Measurements from ENCODE around the gene PRELID3B.

The PRELID3B gene

DNA sequence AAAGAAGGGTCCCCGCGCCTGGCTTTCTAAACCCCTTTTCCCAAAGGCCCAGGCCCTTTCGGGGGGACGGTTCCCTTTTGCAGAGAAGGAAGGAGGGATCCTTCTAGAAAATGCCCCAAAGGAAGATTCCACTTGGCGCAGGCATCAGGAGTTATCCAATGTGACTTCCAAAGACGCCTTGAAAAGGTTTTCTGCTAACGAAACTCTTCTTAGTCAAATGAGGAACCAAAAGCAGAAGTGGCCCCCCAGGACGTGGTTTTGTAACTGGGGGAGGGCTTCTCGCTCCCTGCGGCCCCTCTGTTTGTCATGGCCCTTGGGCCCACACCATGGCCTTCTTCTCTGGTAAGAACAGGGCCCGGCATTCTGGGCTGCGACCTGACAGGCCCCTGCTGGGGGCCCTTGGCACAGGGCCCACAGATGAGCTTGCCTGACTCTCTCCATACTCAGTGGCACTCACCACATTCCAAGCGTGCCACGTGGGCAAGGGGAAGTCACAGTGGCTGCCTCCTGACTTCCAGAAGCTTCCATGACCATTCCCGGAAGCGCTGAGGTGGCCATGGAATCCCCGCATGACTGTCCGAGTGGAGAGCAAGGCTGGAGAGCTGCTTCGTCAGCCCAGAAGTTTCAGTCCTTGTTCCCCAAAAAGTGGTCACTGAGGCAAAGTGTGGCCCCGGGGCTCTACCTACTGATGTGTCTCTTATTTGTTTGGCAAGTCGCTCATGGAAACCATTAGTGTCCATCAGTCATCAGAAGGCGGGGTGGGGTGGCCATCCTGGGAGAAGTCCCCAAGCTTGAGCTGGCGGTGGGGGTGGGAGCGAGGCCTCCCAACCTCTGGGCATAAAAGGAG, 34.7 kb downstream of the PRELID3B start:
- no peak for DNase-seq

DNA sequence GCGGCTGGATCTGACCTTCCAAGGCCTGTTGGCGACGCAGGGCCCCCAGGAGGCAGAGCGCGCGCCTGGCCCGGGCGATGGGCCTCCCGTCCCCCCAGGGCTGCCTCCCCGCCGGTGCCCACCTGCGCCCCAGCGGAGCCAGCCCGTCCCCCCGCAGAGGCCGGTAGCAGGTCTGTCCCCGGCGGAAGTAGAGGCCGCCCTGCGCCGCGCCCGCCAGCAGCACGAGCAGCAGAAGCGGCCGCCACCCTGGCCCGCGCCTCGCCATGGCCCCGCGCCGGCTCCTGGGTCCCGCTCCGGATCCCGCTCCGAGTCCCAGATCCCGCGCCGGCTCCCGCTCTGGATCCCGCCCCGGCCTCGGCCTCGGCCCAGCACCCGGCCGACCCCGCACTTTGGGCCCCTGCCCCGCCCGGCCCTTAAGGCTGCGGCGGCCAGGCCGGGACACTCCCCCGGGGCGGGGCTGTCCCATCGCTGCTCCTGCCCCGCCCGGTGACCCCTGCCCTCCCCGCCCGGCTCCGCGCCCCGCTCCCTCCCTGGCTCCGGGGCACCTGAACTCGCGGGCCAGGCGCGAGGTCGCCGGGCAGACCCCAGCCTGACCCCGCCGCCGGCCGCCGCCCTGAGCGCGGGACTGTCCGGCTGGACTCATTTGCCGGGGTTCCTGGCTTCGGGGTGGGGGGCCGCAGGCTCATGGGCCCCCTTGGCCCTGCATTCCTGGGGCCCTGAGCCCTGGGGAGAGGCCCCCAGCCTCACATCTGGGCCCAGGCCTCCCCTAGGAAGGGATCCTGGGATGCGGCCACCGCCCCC, 35.5 kb downstream of the PRELID3B start, which contains the start of gene CTSZ:
Gene CTSZ, minus strand, starts transcription at position 391 of the 801 bp plus-strand sequence. Its CDS starts 126 bp downstream, at position 265.
- DNase-seq = peak in 1 of 2 experiments; percentile 38

DNA sequence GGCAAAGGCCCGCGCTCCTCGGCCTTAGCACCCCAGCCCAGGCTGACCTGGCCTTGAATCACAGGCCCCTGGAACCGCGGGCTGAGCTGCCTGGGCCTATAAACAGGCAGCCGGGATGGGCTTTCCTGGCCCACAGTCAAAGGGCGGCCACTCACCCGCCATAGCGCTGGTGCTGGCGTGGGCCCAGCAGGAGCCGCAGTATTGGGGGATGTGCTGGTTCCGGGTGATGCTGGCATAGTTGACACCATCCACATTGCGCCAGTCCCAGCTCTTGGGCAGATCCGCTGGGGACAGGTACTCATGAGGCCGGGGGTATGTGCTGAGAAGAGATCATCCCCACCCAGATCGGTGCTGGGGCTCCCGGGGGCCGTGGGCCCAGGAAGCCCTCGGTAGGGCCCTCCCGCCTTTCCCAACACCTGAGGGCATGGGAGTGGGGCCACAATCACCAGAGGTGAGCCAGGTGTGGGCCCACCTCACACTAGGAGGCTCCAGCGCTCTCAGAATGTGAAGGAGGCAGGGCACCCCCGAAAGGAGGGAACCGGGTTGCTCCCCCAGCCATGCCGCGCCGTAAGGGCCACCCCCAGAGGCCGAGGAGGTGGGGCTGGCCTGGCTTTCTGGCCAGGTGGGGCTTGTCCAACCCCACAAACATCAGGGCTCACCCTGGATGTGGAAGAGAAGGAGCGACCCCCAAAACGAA, 36.3 kb downstream of the PRELID3B start:
- no peak for DNase-seq

DNA sequence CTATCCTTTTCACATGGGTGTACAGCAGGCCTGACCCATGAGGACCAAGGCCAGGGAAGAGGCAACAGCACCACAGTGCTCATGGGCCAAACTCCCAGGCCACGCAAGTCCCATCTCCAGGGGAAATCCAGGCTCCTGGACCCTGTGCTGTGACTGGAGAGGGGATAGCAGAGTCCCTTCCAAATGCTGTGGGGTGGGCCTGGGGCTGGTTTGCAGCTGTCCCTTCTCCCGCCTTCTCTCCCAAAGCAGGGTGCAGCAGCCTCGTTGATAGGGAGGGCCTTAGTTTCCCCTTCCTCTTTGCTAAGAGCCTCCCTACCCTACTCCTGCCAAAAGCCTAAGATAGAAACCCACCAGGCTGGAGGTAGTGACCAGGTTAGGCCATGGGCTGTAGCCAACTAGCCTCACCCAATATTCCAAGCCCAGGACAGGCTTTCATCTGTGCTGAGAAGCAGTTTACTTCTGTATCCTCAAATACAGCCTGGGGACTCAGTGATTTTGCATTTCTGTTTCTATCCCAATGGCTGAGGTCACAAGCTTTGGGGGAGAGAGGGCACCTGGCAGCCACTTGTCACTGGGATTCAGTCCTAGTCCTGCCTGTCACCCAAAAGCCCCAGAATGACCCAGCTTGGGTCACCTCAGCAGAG, 36.9 kb downstream of the PRELID3B start:
- DNase-seq = no peak

DNA sequence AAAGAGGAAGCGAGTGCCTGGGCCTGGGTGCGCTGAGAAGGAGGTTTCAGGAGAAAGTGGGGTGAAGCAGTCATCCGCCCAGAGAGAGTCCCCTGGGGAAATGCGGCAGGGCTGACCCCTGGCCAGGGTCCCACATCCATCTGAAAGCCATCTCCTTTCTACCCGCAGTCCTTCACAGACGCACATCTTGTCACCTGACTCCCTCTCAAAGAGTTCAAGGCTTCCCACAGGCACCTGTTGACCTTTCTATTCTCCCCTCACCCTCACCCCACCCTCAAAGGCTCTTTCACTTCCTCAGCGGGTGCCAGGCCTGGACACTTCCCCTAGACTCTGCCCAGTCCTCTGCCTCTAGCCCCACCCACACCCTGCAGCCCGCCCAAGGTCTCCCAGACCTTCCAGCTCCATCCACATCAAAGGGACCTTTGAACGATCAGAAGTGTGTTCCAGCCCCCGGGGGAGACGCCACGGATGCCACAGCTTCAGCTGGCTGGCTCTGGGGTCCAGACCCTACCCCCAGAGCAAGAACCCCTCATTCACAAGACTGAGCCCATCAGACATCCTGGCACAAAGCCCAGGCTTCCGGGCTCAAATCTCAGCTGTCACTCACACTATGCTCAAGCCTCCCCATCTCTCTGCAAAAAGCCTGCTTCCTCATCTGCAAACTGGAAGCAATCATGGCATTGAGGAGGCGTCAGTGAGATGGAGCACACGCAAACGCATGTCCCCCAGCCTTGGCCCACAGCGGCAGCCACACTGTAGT, 37.6 kb downstream of the PRELID3B start:
- DNase-seq = no peak

GRCh38 chr20:59004493-59004762, 38.2 kb downstream of the PRELID3B start:
- DNase-seq = no peak

DNA sequence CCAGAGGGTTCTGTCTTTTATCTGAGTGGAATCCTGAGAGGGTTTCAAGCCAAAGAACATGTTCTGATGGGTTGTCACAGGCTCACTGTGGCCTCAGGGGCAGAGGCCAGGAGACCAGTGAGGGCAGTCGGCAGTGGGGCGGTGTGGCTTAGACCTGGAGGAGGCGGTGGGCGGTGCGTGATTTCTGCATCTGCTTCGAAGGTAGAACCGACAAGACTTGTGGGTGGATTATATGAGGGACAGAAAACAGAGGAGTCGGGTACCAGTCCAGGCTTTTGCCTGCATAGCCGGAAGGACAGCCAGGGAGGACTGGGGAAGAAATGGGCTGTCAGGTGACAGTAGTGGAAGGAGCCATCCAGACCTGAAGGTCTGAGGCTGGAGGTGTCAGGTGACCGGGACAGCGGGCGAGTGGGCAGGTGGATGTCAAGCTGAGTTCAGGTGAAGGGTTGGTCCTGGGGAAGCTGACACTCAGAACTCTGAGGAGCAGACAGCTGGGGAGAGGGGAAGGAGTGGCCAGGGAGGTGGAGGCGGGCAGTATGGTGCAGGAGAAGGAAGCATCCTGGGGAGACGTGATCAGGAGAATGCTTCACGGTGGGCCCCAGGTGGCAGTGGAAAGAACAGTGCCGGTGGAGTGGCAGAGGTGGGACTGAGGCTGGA, 38.6 kb downstream of the PRELID3B start:
- DNase-seq = no peak

GRCh38 chr20:59002874-59003399, 39.6 kb downstream of the PRELID3B start:
- no peak for DNase-seq

GRCh38 chr20:59002388-59002787, 40.2 kb downstream of the PRELID3B start:
- no peak for DNase-seq

- DNase-seq = no peak
Measured at GRCh38 chr20:59001449-59002171, 41.0 kb downstream of the PRELID3B start.

- no peak for DNase-seq
Measured at GRCh38 chr20:59001068-59001448, 41.5 kb downstream of the PRELID3B start.

DNA sequence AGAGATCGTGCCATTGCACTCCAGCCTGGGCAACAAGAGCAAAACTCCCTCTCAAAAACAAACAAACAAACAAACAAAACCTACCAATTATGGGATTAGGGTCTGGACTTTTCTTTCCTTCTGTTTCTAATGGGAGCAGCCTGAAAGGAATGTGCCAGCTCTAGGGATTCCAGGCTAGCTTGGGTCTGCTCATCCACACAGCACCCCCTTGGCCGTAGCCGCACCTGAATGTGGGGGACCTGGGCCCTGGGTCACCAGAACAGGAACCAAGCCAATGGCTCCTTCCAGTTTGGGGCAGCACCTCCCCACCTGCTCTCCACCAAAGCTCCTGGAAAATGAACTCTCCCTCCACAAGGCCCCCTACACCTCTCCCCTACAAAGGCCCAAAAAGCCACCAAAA, 42.3 kb downstream of the PRELID3B start:
- DNase-seq = no peak

- DNase-seq = no peak
Measured at GRCh38 chr20:58998656-58999055, 43.9 kb downstream of the PRELID3B start.

DNA sequence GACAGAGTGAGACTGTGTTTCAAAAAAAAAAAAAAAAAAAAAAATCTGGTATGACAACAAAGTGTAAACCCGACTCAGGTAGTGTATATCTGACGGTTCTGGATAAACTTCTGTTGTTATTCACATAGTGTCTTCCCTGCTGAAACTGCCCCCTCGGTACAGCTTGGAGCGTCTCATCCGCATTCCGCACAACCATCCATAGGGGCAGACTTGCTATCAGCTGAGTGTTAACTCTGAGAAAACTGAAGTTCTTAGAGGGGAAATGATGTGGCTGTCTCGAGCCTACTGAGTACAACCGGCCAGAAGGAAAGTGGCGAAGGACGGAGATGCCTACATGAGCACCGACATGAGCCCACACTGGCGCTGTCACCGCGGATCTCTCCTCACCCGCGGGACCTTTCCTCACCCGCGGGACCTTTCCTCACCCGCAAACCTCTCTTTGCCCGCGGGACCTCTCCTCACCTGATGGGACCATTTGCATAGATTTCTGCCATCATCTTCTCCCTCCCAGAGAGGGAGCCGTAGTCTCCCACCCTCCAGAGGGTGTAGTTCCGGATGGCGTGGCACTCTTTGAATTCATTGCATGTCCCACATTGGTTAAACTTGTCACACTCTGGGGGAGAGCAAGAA, 45.3 kb downstream of the PRELID3B start:
- DNase-seq = no peak

GRCh38 chr20:58996226-58996611, 46.4 kb downstream of the PRELID3B start:
- no peak for DNase-seq

- no peak for DNase-seq
Measured at GRCh38 chr20:58995461-58996225, 46.9 kb downstream of the PRELID3B start.

- no peak for DNase-seq
Measured at GRCh38 chr20:58994390-58995159, 48.0 kb downstream of the PRELID3B start.

Measured in SW 1271 (cell line).